NK-92 treated with Interleukin-12 subunit alpha and Interleukin-12 subunit beta, amount 100 ng/mL, for 24 hours (cell line): ENCODE measurements around the gene PHF12.

Experiments
- DNase-seq: peaks from one replicate; lab custom pipeline; 2025; lab: John Stamatoyannopoulos, UW

Gene PHF12

GRCh38 chr17:28951428-28951990, at the start of gene PHF12:
Gene PHF12 (minus strand): TSS chr17:28951518. CDS start chr17:28950960, 558 bp downstream.
- peak; percentile 100 for DNase-seq

DNA sequence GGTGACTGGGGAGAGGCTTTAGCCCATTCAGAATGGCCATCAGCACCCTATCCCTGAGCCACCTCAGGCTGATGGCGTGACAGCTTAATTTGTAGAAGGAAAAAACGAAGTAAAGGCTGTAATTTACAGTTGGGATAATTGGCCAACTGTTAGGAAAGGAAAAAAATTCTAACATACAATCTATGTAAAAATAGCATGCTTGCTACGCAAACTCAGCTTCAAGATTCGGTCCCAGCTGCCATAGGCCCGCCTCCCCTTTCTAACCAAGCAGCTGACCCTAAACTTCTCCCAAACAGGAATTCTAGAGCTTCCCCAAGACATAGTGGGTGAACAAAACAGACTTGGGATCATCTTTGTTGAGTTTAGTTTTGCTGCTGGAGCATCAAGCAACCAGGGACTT, 49.7 kb upstream of the PHF12 start:
- no peak for DNase-seq

DNA sequence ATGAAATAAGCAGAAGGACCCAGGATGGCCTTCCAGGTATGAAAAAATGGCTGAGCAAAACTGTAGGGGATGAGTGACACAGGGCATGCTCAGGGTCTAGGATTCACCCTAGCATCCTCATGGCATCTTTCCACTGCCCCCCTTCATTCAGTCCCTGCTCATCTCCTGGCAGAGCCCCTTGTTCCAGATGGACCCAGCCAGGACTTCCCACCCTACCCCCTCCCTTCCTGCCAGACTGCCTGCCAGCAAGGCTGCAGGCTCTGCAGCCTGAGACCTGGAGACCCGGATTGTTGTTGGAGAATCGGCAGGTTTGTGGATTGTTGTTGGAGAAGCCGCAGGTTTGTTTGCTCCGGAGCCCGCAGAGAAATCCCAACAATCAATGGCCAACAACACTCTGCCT, 47.9 kb upstream of the PHF12 start:
- DNase-seq, result no peak

DNA sequence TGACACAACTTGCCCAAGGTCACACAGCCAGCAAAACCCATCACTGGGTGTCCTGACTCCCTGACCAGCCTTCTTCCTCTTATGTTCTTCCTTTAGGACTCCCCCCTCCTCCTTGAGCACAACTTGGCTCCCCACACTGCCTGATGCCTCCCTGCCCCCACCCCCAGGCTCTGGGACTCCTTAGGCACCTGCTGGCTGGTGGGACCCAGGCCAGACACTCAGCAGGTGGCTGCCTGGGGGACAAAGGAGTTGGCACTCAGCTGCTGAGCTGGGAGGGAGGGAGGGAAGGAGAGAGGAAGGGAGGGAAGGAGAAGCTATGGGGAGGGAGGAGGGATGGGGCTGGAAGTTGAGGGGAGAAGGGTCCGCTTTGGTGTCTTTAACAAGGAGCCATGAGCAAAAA, 46.5 kb upstream of the PHF12 start:
- DNase-seq, result no peak

DNA sequence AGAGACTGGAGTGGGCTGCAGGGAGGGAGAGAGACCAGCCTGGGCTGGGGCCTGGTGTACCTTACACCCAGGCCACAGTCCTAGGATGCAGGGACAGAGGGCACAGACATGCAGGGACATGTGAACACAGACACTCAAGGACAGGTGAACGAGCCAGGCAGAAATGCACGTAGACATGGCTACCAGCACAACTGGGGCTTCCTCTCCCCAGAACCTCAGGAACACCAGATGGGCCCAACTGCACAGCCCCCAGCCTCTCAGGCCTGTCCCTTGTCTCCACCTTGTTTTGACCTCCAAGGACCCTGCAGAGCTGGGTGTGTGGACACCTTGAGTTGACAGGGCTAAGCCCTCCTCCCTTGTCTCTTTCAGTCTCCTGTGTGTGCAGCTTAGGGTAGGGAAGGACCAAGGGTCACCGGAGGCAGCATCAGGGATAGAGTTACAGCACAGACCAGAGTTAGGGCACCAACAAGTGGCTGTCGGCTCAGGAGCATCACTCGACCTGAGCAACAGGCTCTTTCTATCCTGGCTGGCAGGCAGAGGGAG, 45.3 kb upstream of the PHF12 start:
- no peak for DNase-seq

GRCh38 chr17:28993645-28994426, 42.5 kb upstream of the PHF12 start:
- no peak for DNase-seq

- no peak for DNase-seq
Observed at GRCh38 chr17:28992625-28993600, 41.6 kb upstream of the PHF12 start.

DNA sequence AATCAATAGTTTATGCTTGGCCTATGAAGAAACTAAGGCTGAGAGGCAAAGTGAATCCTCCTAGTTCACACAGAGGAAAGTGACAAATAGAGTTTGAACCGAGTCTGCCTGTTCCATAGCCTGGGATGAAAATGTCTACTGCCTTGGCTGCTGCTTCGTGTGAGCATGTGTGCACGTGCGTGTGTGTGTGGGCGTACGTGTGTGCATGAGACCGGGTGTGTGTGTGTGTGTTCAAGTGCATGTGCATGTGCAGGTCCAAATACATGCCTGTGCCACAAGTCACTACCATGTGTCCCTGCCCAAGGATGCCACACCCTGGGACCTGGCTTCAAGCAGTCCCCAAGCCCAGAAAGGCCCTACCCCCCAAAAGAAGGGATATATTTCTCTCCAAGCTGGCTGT, 40.9 kb upstream of the PHF12 start:
- no peak for DNase-seq

- no peak for DNase-seq
Observed at GRCh38 chr17:28991779-28992178, 40.5 kb upstream of the PHF12 start.

DNA sequence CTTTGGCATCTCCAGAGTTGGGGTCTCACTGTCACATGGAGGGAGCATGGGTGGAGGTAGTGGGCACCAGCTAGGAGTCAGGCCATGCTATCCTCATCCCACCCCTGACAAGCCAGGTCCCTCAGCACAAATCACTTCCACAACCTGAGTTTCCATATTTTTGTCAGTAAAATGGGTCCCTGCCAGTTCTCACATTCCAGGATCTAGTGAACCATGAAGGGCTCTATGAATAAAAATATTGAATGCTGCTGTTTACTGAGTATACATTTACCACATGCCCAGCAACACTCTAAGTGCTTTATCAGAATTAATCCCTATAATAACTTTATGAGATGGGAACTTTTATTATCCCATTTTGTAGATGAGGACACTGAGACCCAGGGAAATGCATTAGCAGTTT, 37.7 kb upstream of the PHF12 start:
- no peak for DNase-seq

DNA sequence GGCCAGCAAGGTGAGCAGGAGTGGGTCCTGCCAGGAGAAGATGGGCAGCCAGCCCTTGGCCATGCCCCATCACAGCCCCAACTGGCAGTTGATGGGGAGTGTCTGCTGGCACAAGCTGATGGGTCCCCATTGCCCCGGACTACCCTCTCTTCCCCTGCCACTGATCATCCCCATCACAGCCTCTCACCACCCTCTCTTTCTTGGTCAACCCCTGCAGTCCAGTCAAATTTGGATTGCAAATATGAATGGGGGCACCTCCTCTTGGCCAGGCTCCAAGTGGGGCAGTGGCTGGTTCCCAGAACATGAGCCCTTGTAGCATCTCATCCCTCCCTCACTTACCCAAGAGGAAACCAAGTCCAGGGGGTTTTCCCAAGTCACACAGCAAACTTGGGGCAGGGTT, 37.2 kb upstream of the PHF12 start:
- no peak for DNase-seq

DNA sequence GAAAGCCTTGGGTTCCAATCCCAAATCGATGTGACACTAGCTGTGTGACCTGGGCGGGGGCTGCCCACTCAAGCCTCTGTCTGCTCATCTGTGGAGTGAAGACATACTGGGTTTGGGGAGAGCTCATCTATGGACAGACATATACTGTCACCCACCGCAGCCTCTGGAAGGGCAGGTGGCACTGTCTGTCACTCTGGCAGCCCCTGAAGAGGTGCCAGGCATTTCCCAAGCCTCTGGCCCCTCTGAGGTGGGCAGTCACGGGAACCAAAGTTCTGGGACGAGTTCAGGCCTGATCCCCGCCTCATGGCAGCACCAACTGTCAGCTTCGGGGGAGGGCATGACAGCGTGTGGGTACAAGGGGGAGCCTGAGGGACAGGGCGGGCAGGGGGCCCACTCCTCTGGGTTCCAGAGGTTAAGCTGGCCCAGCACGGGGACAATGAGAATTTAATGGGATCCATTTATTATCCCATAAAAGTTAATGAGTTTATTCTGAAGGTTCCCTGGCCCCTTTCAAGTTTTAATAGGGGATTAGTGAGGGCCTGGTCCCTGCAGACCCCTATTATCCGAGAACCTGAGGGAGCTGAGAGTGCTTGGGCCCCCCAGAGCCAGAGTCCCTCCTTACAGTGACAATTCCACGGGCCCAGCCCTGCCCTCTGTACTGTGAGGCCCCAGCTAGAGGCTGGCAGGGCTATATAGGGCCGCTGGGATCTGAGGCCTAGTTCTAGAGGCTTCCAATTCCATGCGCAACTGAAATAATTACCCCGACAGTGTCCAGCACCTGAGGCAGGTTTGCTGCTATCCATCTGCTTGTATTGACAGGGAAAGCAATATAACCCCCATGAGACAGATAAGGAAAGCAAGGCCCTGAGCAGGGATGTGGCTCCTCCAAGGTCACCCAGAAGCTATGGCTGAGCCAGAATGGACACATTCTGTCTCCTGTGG, 35.7 kb upstream of the PHF12 start:
- DNase-seq, result no peak

DNA sequence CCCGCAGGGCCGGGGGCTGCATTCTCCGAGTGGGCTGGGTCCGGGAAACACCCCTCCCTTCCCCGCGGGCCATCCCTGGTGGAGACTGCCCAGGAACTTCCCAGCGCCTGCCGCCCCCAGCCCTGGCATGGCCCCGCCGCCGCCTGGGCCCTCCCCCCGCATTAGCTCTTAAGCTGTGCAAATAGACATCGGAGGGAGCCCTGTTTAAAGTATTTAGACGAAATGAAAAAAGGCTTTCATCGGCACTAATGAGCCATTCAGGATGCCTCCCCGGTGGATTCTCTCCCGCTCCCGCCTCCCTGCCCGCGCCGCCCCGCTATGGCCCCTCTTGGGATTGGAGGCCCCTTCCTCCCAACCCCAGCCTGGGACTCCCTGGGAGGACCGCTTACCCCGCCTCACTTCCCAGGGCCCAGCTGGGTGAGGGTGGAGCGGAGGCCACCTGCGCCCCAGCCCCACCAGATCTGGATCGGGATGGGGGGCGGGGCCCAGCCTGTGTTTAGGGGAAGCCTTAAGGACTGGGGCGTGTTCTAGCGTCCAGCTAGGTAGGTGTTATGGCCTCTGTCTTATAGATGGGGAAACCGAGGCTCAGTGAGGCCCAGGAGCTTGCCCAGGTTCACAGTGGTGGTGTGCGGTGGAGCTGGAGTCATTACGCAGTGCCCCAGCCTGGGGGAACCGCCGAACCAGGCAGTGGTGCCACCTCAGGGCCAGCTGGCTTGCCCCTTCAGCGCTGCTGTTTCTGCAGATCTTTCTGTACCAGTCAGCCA, 34.8 kb upstream of the PHF12 start:
- no peak for DNase-seq

DNA sequence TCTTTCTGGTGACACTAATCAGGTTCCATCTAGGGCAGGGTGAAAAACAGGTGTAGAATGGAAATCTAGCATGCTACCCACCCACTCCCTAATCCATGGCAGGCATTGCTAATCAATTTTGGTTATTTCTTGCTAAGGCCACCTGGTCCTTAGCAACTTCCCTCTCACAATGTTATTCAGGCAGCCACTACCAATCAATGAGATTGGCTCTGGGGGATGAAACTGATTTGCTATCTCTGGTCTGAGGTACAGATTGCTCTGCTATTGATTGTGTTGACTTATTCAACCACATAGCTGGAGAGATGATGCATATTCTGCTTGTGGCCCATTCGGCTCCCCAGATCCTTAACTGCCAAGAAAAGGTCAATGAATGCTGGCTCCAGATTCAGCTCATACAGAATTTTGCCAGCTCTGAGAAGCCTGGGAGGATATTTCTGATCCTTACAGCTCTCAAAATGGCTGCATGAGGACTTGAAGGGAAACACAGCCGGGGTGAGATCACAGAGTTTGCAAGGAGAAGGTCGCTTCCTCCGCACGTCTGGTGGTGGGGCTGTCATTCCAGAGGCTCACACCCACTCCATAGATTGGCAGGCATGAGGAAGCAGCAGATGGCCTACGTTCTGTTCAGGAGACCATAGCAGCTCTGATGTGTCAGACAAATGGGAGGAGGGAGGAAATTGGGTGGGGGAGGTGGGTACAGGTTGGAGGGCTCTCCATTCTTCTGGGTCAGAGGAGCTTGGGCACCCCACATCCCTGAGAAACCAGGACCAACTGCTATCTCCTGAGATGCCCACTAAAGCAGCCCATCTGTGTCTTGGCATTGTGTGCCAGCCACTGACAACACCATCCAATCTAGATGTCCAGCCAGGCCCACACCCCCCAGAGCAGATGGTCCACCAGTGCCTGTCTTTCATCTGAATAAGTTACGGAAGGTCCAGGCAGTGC, 32.2 kb upstream of the PHF12 start:
- DNase-seq, result no peak

DNA sequence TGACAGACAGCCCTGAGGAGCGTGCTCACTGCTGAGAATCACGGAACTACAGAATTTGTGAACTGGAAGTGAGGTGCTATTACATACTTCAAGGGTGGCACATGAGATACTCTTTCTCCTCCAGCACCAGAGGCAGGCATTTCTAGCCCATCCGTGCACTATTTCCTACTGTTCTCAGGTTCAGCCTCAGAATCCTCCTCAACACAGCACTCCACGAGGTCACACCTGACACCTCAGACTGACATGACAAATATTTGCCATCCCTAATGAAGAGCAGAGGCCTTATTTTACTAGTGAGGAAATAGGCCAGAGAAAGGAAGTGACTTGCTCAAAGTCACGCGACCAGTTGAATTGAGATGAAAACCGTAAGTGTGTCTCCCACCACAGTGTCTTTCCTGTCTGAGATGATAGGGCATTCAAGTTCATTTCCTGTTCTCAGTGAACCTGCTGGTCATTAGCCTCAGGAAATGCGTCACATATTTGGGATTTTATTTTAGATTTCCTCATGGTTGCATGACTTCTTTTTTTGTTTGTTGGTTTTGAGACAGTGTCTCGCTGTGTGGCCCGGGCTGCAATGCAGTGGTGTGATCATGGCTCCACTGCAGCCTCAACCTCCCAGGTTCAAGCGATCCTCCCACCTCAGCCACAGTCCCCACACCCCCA, 30.9 kb upstream of the PHF12 start:
- peak; percentile 59 for DNase-seq

DNA sequence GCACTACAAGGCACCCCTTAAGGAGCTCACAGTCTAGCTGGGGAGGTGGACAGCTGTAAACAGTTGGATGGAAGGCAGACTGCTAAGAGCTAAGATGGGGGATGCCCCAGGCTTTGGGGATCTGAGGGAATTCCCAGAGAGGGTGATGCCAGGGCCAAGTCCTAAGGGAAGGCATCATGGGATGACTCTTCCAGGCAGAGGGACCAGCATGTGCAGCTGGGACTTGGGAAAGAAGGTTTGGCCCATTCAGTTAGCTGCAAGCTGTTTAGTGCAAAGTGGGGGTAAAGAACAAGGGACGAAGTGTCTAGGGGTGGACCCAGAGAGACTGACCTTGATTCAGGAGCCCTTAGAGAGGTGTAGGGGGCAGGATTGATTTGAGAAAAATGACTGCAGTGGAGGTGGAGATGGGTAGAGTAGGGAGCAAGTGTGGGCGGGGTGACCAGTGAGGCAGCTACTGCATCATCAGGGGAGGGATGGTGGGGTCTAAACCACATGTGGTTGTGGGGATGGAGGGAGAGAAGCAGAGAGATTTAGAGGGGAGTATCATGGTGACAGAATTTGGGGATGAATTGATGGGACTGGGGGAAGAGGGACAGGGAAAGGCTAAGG, 27.1 kb upstream of the PHF12 start:
- DNase-seq, result no peak

DNA sequence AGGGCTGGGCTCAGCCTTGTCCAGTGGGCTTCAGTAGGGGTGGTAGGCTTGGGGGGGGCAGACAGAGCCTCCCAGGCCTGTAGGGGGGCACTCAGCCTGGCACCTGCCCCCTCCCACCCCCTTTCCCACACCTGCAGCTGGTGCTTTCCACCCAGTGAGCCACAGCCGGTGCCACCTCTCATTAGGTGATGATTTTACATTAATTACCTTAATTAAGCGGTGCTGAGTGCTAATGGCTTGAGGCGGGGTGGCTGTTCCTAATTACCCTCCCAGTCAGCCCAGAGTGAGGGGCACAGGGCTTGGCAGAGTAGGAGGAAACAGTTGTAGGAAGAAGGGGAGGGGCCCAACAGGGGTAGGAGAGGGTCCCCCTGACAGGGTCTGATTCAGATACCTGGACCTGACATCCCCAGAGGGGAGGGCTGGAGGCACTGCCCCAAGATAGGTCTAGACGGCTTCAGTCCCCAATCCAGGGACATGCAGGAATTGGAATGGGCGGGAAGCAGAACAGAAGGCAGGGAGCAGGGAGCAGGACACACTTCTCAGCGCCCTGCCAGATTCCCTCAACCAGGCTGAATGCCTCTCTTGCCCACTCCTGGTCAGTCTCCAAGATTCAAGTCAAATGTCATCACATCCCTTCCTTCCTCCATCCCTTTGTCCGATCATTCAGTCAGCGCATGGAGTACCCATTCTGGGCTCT, 26.5 kb upstream of the PHF12 start:
- DNase-seq, result no peak

- DNase-seq, result no peak
Observed at GRCh38 chr17:28975646-28976045, 24.3 kb upstream of the PHF12 start.
